Psoas muscle (tissue), 8 donors: ENCODE results near the gene RAB11FIP2. TPM values are rescaled to one million over a fixed set of nuclear protein-coding genes. Genes with fewer than 3 reads are reported as not detected.

Experiments
- ATAC-seq, 4 donors: fragments of 200-7000 bp; cut with Tn5 transposase; one replicate each; pipeline ENCODE4 v1.9.1; 2020; ENCODE audit warnings: moderate library complexity in 3 of 4, mild to moderate bottlenecking in 2 of 4
- DNase-seq, 2 donors: peaks; one replicate each; pipeline ENCODE4 v3.0.0-alpha.2; 2020
- H3K27ac ChIP-seq: fragments of 200-600 bp; one replicate; pipeline ENCODE4 v1.8.0; 2022
- H3K27me3 ChIP-seq, 3 donors: fragments of 200-600 bp in 1 of 3; one replicate each; pipeline versions ENCODE4 v1.6.1 to v1.8.0; 2013 to 2022; ENCODE audit warnings: low read length in 2 of 3, mild to moderate bottlenecking in 2 of 3, moderate library complexity in 1 of 3; ENCODE audit not compliant: insufficient read depth in 3 of 3
- H3K36me3 ChIP-seq, 2 donors: fragments of 200-600 bp in 1 of 2; one replicate each; pipeline versions ENCODE4 v1.6.1 to v1.8.0; 2013 to 2022; ENCODE audit warnings: low read depth in 1 of 2, mild to moderate bottlenecking in 1 of 2, moderate library complexity in 1 of 2; ENCODE audit not compliant: insufficient read depth in 1 of 2
- H3K4me1 ChIP-seq: fragments of 200-600 bp; one replicate; pipeline ENCODE4 v1.8.0; 2022
- H3K4me3 ChIP-seq: fragments of 200-600 bp; one replicate; pipeline ENCODE4 v1.8.0; 2022; ENCODE audit warnings: mild to moderate bottlenecking
- H3K9me3 ChIP-seq: fragments of 200-600 bp; one replicate; pipeline ENCODE4 v1.8.0; 2022
- WGBS, 3 donors: extraction: QIAGEN DNeasy Blood & Tissue Kit; methylation state at CpG; one replicate each; pipeline versions ENCODE4 v1.1.6 to v1.1.7; 2013; 5-methylcytosine and 5-hydroxymethylcytosine counted together
- intact Hi-C, 2 donors: fragments of 100-400 bp; cut with DNase I; formaldehyde crosslinking; loops; one replicate each; pipeline versions ENCODE4 v1.11.0 to v1.14.2; 2022
- polyA plus RNA-seq, 3 donors: library from polyadenylated mRNA; stranded (reverse); fragments of 200-250 nt; gene quantifications; one replicate each; pipeline ENCODE4 v1.2.3, GENCODE V29; 2013
- total RNA-seq, 4 donors: library from RNA; stranded (reverse); fragmentation: NEBNext Ultra II Directional in 2 of 4; extraction: Animal tissue kit (Norgen Biotek cat#: 25700) in 2 of 4; gene quantifications; one replicate each; pipeline versions ENCODE4 v1.2.1 to v1.2.4, GENCODE V29; 2021 to 2023
- TF ChIP-seq, protein P1 (sequence below): fragments of 200-600 bp; IDR thresholded peaks from one replicate; pipeline ENCODE4 v1.8.0; 2022; ENCODE audit warnings: antibody characterized with exemption
- donor health status: healthy with polysubstance abuse.
- donor health status: DM: no; HTN: no; CAD: no; lungs with moderate emphysema.
- donor health status: Bipolar disorder and iron deficiency.
- donor health status: healthy.
- donor health status: DM: yes; HTN: yes; CAD: no.
- donor health status: DM: no; HTN: no; CAD: no.
- donor health status: DM: no; HTN: no; CAD: no.
- donor health status: DM: yes; HTN: yes; CAD: no.

The RAB11FIP2 gene
- total and polyA plus RNA-seq, 7 donors: 3.1 to 13.6 (median 10.4) TPM

DNA sequence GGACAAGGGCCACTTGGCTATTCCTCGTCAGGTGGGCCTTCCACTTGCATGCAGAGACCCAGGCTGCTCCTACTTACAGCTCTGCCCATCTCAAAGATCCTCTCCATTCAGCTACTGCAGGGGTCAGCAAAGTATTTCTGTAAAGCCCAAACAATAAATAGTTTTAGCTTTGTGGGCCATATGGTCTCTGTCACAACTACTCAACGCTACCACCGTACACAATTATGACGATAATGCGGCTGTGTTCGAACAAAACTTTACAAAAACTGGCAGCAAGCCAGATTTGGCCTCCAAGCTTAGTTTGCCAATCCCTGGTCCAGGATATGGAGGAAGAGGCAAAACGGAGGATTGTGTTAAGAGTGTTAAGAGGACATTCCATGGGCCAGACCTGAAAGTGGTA, 12.8 kb downstream of the RAB11FIP2 start:
- no peak for DNase-seq
- ATAC-seq: no peak
- WGBS, 3 donors: 60 to 65% (median 65%) methylated on average over 7 of the region's 7 CpGs
- TF ChIP-seq, protein P1, sequence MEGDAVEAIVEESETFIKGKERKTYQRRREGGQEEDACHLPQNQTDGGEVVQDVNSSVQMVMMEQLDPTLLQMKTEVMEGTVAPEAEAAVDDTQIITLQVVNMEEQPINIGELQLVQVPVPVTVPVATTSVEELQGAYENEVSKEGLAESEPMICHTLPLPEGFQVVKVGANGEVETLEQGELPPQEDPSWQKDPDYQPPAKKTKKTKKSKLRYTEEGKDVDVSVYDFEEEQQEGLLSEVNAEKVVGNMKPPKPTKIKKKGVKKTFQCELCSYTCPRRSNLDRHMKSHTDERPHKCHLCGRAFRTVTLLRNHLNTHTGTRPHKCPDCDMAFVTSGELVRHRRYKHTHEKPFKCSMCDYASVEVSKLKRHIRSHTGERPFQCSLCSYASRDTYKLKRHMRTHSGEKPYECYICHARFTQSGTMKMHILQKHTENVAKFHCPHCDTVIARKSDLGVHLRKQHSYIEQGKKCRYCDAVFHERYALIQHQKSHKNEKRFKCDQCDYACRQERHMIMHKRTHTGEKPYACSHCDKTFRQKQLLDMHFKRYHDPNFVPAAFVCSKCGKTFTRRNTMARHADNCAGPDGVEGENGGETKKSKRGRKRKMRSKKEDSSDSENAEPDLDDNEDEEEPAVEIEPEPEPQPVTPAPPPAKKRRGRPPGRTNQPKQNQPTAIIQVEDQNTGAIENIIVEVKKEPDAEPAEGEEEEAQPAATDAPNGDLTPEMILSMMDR: no peak
- Histone ChIP-seq H3K36me3 (peaks cover 0 to 29% of the 10 kb centered on the region in 2 donors), H3K4me1 (no peaks in the 10 kb centered on the region), H3K27ac (no peak overlapping the region), H3K4me3 (no peak overlapping the region), H3K9me3 (no peaks in the 10 kb centered on the region), H3K27me3 (no peaks in the 10 kb centered on the region)
- intact Hi-C loops: no loop called here

DNA sequence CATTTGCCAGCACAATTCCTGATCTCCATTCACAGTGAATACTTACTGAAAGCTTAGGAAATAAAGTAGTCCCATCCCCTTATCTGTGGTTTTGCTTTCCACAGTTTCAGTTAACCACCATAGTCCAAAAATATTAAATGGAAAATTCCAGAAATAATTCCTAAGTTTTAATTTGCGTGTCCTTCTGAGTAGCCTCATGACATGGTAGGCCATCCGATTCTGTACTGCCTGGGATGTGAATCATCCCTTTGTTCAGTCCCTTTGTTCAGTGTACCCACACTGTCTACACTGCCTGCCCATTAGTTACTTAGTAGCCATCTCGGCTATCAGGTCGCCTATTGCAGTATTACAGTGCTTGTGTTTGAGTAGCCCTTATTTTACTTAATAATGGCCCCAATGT, 14.2 kb downstream of the RAB11FIP2 start:
- intact Hi-C loops: no loop called here
- Histone ChIP-seq H3K4me3 (no peak overlapping the region), H3K9me3 (no peaks in the 10 kb centered on the region), H3K4me1 (no peaks in the 10 kb centered on the region), H3K27me3 (no peaks in the 10 kb centered on the region), H3K36me3 (peaks cover 0 to 22% of the 10 kb centered on the region in 2 donors), H3K27ac (no peak overlapping the region)
- TF ChIP-seq, protein P1: no peak
- ATAC-seq (no peak), DNase-seq (no peak)
- WGBS, 3 donors: 91 to 95% (median 93%) methylated on average over 4 of the region's 4 CpGs

DNA sequence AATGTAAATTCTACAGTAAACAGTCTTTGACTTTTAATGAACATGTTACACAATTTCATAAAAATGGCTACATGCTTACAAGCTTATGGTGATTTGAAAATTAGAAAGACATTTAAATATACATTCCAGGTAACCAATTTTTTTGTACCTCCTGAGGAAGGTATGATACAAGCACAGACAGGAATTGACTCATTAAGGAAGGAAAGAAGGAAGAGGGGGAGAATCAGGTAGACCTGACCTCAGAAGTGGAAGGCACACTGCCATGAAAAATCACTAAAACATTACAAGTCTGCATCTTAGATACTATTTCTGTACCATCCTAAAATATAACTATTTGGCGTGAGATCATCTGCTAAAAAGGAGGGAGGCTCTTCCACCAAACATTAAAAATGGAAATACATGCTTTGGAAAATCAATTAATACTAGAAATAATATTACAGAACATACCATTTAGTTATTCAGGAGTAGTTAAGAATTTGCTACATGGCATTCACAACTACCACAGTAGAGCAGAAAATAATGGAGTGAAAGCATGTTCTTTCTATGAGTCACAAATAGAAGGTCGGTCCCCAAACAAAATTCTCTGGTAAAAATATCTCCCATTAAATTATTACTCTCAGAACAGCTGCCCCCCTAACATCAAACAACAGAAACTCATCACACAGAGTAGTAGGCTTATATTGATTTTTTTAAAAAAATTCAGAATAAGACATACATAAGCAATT, 15.2 kb downstream of the RAB11FIP2 start:
- Histone ChIP-seq H3K27me3 (no peaks in the 10 kb centered on the region), H3K36me3 (peaks cover 0 to 16% of the 10 kb centered on the region in 2 donors), H3K9me3 (no peaks in the 10 kb centered on the region), H3K4me3 (no peak overlapping the region), H3K27ac (no peak overlapping the region), H3K4me1 (no peaks in the 10 kb centered on the region)
- intact Hi-C loops: no loop called here
- DNase-seq: no peak
- 65 to 73% (median 66%) methylated on average over 2 of the region's 2 CpGs for WGBS, 3 donors
- TF ChIP-seq, protein P1: no peak
- no peak for ATAC-seq

DNA sequence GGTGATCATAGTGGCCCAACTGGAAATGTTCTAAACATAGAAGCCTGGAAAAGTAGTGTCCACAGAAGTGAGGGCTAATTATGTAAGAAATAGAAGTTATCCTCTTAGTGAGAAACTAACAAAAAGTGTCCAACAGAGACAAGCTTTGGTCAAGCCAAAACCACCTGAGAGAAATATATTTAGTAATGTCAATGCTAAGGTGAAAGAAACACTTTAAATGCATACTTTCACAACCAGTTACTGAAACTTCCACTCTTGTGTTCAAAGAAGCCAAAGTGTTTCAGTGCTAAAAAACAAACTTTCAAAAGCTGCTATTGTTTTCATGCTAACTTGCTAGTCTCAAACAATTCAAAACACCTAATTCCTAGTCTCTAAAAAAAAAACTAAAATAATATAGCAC, 18.1 kb downstream of the RAB11FIP2 start:
- DNase-seq (no peak), ATAC-seq (no peak)
- H3K27ac ChIP-seq: no peak overlapping the region
- peaks cover 0 to 9% of the 10 kb centered on the region in 2 donors for H3K36me3 ChIP-seq
- TF ChIP-seq, protein P1: no peak
- no peaks in the 10 kb centered on the region for H3K4me1 ChIP-seq
- H3K9me3 ChIP-seq: no peaks in the 10 kb centered on the region
- intact Hi-C loops: no loop called here
- no peak overlapping the region for H3K4me3 ChIP-seq
- no peaks in the 10 kb centered on the region for H3K27me3 ChIP-seq

DNA sequence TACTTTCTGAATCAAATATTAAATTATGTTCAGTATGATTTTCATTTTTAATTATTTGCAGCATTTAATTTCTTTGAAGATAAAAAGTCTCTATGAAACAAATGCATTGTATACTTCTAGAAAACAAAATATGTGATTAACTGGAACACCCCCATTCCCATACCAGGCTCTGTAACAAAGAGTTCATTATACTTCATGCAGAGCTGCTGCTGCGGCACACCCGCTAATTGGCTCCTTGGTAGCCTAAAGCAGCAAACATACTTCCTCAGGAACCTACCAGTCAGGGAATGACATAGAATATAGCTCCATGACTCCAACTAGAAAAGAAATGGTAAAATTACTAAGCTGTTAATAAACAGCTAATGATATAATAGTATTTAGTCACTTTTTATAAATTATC, 19.3 kb downstream of the RAB11FIP2 start:
- 96 to 98% (median 97%) methylated on average over 2 of the region's 2 CpGs for WGBS, 3 donors
- no peaks in the 10 kb centered on the region for H3K36me3 ChIP-seq
- no peak for ATAC-seq
- no peak for DNase-seq
- H3K27ac ChIP-seq: no peak overlapping the region
- intact Hi-C loops: no loop called here
- TF ChIP-seq, protein P1: no peak
- no peaks in the 10 kb centered on the region for H3K9me3 ChIP-seq
- no peaks in the 10 kb centered on the region for H3K4me1 ChIP-seq
- no peak overlapping the region for H3K4me3 ChIP-seq
- no peaks in the 10 kb centered on the region for H3K27me3 ChIP-seq
